HL-60 (cell line): ENCODE measurements around the gene RUNX2.

Source experiments
- DNase-seq, 2 experiments: peaks; one replicate each; pipeline ENCODE4 v3.0.0-alpha.2; 2010 to 2020; ENCODE audit warnings: low read depth in 1 of 2, low spot score in 1 of 2
- H3K27ac ChIP-seq: fragments of 250-450 bp; sonication (Bioruptor Pico); replicated peaks from 2 replicates; pipeline ENCODE4 v1.5.1; 2020; ENCODE audit warnings: mild to moderate bottlenecking, moderate library complexity
- H3K27me3 ChIP-seq: fragments of 250-450 bp; sonication (Bioruptor Pico); 2 replicates; pipeline ENCODE4 v1.5.1; 2021; ENCODE audit warnings: mild to moderate bottlenecking, moderate library complexity; ENCODE audit not compliant: insufficient read depth, poor library complexity, severe bottlenecking
- H3K4me3 ChIP-seq: replicated peaks from 2 replicates; pipeline ENCODE4 v1.5.1; 2011; ENCODE audit warnings: mild to moderate bottlenecking, control low read depth, low read length; ENCODE audit not compliant: insufficient read depth
- CTCF ChIP-seq: IDR thresholded peaks from one replicate; pipeline ENCODE4 v1.5.1; 2011; ENCODE audit warnings: low read length, control low read depth, inconsistent platforms; ENCODE audit not compliant: insufficient read depth
- GABPA ChIP-seq: IDR thresholded peaks from 2 replicates; pipeline ENCODE4 v1.6.1; 2012; ENCODE audit warnings: low read depth
- POLR2AphosphoS5 ChIP-seq: IDR thresholded peaks from 2 replicates; pipeline ENCODE4 v1.6.1; 2012; ENCODE audit warnings: low read depth
- REST ChIP-seq: IDR thresholded peaks from 2 replicates; pipeline ENCODE4 v1.6.1; 2012; ENCODE audit warnings: low read depth; ENCODE audit not compliant: insufficient replicate concordance
- SPI1 ChIP-seq: IDR thresholded peaks from 2 replicates; pipeline ENCODE4 v1.6.1; 2012; ENCODE audit warnings: low read depth, mild to moderate bottlenecking, borderline replicate concordance

RUNX2 gene

GRCh38 chr6:45648262-45648620 is 320.1 kb downstream of the RUNX2 start:
- no peak for TF ChIP-seq REST
- no peak for TF ChIP-seq GABPA
- no peak for TF ChIP-seq SPI1
- no peak for TF ChIP-seq POLR2AphosphoS5
- TF ChIP-seq CTCF = no peak
- Histone ChIP-seq H3K27ac (peak overlapping the region; percentile 40; the same call in 1 of the 2 replicates), H3K27me3 (no peaks in the 10 kb centered on the region), H3K4me3 (no peak overlapping the region)
- no peak for DNase-seq

DNA sequence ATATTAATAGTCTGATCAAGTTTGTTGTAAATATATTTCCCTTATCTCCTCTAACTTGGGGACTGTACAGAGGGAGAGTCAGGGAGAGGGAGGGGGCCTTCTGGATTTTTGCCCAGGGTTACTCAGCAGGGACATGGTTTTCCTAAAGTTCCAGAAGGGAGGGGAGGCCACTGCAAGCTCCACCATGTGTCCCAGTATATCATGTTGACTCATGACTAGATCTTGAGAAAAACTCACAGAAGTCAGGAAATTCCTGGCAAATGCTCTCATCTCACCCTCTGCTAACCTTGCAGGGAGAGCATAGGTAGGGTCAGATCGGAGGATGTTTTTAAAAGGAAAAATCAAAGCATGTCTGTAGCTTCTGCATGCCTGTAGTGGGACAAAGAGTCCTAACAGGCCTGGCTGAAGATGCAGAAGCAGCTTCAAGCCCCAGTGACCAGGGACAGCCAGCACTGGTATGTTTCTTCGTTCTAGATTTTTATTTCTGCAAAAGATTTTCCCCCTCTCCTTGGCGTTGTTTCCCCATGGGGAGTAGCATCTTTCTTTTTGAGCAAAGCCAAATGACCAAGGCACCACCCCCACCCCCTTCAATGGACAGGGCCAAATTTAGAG is 322.5 kb downstream of the RUNX2 start:
- TF ChIP-seq GABPA (no peak), SPI1 (no peak), REST (no peak), POLR2AphosphoS5 (no peak), CTCF (no peak)
- H3K4me3 ChIP-seq = no peak overlapping the region
- no peaks in the 10 kb centered on the region for H3K27me3 ChIP-seq
- H3K27ac ChIP-seq = no peak overlapping the region
- no peak for DNase-seq

DNA sequence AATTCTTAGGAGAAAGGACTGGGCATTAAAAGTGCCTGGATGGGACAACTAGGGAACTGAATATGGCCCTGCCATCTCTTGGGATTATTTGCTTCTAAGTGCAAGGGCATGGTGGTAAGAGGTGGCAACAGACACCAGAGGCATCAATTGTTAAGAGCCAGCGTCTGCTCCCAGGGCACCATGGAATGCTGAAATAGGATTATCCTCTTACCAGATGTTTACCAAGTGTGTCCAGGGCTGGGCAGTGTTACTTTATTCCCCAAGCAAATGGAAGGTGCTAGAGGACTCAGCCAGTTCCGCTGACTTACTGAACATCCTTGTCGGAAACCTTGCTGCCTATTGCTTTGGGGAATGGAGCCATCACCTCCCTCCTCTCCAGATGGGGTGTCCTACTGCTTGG is 323.2 kb downstream of the RUNX2 start:
- no peak overlapping the region for H3K27ac ChIP-seq
- no peak for TF ChIP-seq POLR2AphosphoS5
- TF ChIP-seq GABPA = no peak
- TF ChIP-seq REST = no peak
- no peak for TF ChIP-seq SPI1
- no peak for TF ChIP-seq CTCF
- H3K4me3 ChIP-seq = no peak overlapping the region
- no peaks in the 10 kb centered on the region for H3K27me3 ChIP-seq
- DNase-seq = no peak
